NB4 (cell line): ENCODE measurements around the gene DEXI.

ENCODE experiments used
- DNase-seq: peaks from one replicate; pipeline ENCODE4 v3.0.0; 2010; ENCODE audit warnings: low read depth
- H3K4me3 ChIP-seq: one replicate; pipeline ENCODE4 v1.5.1; 2011; ENCODE audit warnings: mild to moderate bottlenecking, low read depth, low read length, moderate library complexity
- MYC ChIP-seq: IDR thresholded peaks from 2 replicates; pipeline ENCODE4 v1.6.1; 2011; ENCODE audit warnings: low read depth, low read length
- POLR2A ChIP-seq: IDR thresholded peaks from 2 replicates; pipeline ENCODE4 v1.6.1; 2011; ENCODE audit warnings: mild to moderate bottlenecking; ENCODE audit not compliant: insufficient read length; ENCODE audit errors: extremely low read depth
- TF ChIP-seq, protein P1 (sequence below): IDR thresholded peaks from one replicate; pipeline ENCODE4 v1.5.1; 2012; ENCODE audit warnings: low read depth, low read length
- TF ChIP-seq, protein P2 (sequence below): IDR thresholded peaks from 2 replicates; pipeline ENCODE4 v1.6.1; 2011; ENCODE audit warnings: low read depth, low read length

DEXI gene

DNA sequence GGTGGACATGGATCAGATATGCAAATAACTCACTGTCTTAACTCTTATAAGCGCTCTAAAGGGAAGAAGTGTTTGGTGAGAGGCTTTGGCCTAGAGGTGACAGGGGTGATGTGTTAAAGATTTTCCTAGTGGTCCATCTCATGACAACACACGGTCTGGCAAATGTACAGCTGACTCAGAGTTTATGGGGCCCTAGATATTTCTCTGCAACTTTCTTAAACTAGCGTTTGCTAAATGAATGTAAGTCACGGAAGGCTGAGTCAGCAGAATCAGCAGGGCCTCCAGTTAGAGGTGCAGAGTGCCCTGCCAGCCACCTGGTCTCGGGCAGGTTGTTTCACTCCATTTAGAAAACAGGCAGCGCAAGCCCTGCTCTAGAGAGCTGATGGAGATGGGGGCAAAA lies 42.2 kb upstream of the DEXI start:
- no peak overlapping the region for H3K4me3 ChIP-seq
- TF ChIP-seq, protein P1, sequence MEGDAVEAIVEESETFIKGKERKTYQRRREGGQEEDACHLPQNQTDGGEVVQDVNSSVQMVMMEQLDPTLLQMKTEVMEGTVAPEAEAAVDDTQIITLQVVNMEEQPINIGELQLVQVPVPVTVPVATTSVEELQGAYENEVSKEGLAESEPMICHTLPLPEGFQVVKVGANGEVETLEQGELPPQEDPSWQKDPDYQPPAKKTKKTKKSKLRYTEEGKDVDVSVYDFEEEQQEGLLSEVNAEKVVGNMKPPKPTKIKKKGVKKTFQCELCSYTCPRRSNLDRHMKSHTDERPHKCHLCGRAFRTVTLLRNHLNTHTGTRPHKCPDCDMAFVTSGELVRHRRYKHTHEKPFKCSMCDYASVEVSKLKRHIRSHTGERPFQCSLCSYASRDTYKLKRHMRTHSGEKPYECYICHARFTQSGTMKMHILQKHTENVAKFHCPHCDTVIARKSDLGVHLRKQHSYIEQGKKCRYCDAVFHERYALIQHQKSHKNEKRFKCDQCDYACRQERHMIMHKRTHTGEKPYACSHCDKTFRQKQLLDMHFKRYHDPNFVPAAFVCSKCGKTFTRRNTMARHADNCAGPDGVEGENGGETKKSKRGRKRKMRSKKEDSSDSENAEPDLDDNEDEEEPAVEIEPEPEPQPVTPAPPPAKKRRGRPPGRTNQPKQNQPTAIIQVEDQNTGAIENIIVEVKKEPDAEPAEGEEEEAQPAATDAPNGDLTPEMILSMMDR = no peak
- no peak for TF ChIP-seq POLR2A
- TF ChIP-seq, protein P2, sequence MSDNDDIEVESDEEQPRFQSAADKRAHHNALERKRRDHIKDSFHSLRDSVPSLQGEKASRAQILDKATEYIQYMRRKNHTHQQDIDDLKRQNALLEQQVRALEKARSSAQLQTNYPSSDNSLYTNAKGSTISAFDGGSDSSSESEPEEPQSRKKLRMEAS = no peak
- TF ChIP-seq MYC = no peak
- no peak for DNase-seq

DNA sequence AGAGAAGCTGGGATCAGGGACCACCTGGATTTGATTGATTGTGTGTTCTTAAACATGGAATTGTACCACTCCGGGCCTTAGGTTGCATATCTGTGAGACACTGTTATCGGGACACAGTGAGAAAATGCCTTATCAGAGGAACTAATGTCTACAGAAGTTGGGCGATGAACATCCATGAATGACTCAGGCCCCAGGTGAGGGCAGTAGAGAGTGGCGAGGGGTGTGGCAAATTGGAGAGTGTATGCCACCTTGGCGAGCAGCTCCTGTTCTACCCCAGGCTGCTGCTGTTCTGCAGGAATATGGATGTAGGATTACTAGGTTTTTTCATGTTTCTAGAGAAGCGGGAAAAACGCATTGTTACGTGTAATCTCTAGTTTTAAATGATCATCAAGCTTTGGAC lies 40.9 kb upstream of the DEXI start:
- no peak overlapping the region for H3K4me3 ChIP-seq

DNA sequence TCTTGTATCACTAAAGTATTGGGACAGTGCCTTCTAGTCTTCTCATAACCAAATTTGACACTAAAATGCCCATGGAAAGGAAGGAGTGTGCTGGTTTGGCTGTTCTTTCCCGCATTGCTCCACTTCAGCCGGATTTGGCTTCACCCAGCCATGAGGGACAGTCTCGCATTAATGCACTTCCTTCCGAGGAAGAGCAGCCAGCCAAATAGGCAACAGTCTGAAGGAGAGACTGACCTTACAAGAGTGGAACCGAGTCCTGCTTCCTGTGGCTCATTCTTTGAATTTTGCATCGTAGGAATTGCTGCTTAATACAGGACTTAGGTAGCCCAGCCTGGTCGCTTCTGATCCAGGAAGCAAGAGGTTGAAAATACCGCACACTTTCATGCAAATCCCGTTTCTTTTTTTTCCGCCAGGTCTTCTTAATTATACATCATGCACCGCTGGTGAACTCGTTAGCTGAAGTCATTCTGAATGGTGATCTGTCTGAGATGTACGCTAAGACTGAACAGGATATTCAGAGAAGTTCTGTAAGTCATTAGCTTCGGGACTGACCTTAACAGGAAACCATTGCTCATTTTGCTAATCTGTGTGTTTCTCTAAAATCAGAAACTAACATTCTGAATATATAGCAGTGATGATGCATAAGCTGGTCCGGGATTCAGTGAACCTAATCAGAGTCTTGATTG lies 40.3 kb upstream of the DEXI start:
- no peak overlapping the region for H3K4me3 ChIP-seq
- TF ChIP-seq, protein P2 = no peak
- no peak for TF ChIP-seq MYC
- TF ChIP-seq, protein P1 = no peak
- TF ChIP-seq POLR2A = no peak
- no peak for DNase-seq

More for the DNA sequence above, 40.9 kb upstream of the DEXI start:
- DNase-seq = no peak
- TF ChIP-seq, protein P1 = peak; percentile 6
- TF ChIP-seq, protein P2 = no peak

DNA sequence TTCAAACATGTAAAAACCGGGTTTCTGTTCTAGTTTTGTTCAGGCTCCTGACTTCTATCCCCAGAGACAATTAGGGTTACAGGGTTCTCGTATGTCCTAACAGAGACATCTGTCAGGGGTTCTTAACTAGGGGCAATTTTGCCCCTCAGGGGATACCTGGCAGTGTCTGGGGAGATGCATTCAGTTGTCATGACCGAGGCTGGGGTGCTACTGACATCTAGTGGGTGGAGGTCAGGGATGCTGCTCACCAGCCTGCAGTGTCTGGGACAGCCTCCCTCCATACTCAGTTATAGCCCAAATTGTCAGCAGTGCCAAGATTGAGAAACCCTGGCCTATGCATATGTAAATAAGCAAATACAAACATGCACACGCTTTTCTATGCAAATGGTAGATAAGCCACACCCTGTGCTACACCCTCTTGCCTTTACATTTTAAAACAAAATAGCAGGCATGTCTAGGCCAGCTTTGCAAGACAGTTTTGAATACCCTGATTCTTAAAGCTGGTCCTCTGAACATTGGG lies 39.5 kb upstream of the DEXI start:
- no peak for TF ChIP-seq MYC
- TF ChIP-seq, protein P1 = peak; percentile 56
- DNase-seq = peak; percentile 49
- no peak overlapping the region for H3K4me3 ChIP-seq

DNA sequence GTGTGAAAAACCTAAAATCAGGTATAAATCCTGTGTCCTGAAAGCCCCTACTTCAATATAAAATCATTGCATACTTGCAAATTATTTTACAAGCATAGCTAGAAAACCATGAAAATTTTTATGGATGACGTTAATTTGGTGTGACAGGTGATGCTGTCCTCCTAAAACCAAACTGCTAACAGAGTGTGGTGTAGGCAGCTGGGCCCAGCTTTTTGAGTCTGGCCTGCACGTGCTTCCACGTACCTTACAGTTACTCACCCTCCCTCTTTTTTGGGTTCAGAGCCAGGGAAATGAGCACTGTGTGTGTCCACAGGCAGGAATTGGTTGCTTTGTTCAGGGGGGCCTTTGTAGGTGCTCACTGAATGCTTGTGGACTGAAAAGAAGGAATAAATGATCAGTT lies 38.5 kb upstream of the DEXI start:
- TF ChIP-seq, protein P2 = no peak
- TF ChIP-seq MYC (no peak), POLR2A (no peak)
- TF ChIP-seq, protein P1 = no peak
- no peak overlapping the region for H3K4me3 ChIP-seq
- no peak for DNase-seq
